Endothelial cell of umbilical vein (primary cell): ENCODE data around the gene TBC1D9B. TPM values are rescaled to one million over a fixed set of nuclear protein-coding genes. Genes with fewer than 3 reads are reported as not detected.

Source experiments
- BruUV-seq: library from RNA; stranded (reverse); fragments of 400-500 nt; replicated peaks from 2 replicates; lab custom pipeline; 2021; lab: Mats Ljungman, UMichigan
- CTCF ChIA-PET: fragments of 300-600, 350-600 bp; sonication (Branson Sonifier 250); formaldehyde crosslinking; loops from one replicate; lab custom pipeline; 2021; ENCODE audit warnings: antibody characterized with exemption, inconsistent platforms; lab: Charles Lee
- POLR2A ChIA-PET: fragments of 300-600, 350-600 bp; sonication (Branson Sonifier 250); formaldehyde crosslinking; loops from one replicate; lab custom pipeline; 2021; ENCODE audit warnings: antibody characterized with exemption, inconsistent platforms; lab: Charles Lee
- DNase-seq: peaks from one replicate; pipeline ENCODE4 v3.0.0-alpha.2; 2011; ENCODE audit warnings: low read depth, low spot score
- FAIRE-seq: peaks from 2 replicates; lab custom pipeline; 2011; peaks lifted over from hg19 to GRCh38; lab: Jason Lieb, UNC
- H2AFZ ChIP-seq: 2 replicates; pipeline ENCODE4 v1.6.0; 2012; ENCODE audit warnings: low read depth, low read length, control low read depth, inconsistent platforms
- H3K27ac ChIP-seq: 2 replicates; pipeline ENCODE4 v1.5.1; 2011; ENCODE audit warnings: low read depth, mild to moderate bottlenecking, control low read depth, low read length, moderate library complexity; ENCODE audit not compliant: insufficient read depth
- H3K27me3 ChIP-seq, 2 experiments: 2 replicates each; pipeline versions ENCODE4 v1.6.0 to v1.6.1; 2011; ENCODE audit warnings: low read length in 2 of 2, mixed read lengths in 1 of 2; ENCODE audit not compliant: control insufficient read depth in 2 of 2, insufficient read depth in 2 of 2
- H3K36me3 ChIP-seq, 2 experiments: 2 replicates in 1 of 2; 3 replicates in 1 of 2; pipeline ENCODE4 v1.5.1; 2011; ENCODE audit warnings: low read length in 2 of 2, mild to moderate bottlenecking in 1 of 2, moderate library complexity in 1 of 2; ENCODE audit not compliant: control insufficient read depth in 2 of 2, insufficient read depth in 2 of 2; ENCODE audit errors: extremely low read depth in 1 of 2
- H3K4me1 ChIP-seq: 3 replicates; pipeline ENCODE4 v1.5.1; 2011; ENCODE audit warnings: mild to moderate bottlenecking, low read length; ENCODE audit not compliant: control insufficient read depth, insufficient read depth; ENCODE audit errors: extremely low read depth
- H3K4me2 ChIP-seq: 2 replicates; pipeline ENCODE4 v1.6.1; 2011; ENCODE audit warnings: low read length, control low read depth, mixed read lengths; ENCODE audit not compliant: insufficient read depth
- H3K4me3 ChIP-seq, 3 experiments: fragments of 200-600 bp in 1 of 3; sonication (generic), shearing (Covaris generic) in 1 of 3; replicated peaks in 1 of 3; 2 replicates each; pipeline ENCODE4 v1.5.1; 2011 to 2016; ENCODE audit warnings: control low read depth in 3 of 3, low read length in 3 of 3, mild to moderate bottlenecking in 2 of 3, inconsistent platforms in 1 of 3, low read depth in 1 of 3, moderate library complexity in 1 of 3; ENCODE audit not compliant: insufficient read depth in 1 of 3
- H3K79me2 ChIP-seq: 2 replicates; pipeline ENCODE4 v1.6.0; 2012; ENCODE audit warnings: low read length, inconsistent platforms; ENCODE audit not compliant: control insufficient read depth, insufficient read depth
- H3K9ac ChIP-seq: replicated peaks from 2 replicates; pipeline ENCODE3; 2011; ENCODE audit warnings: low read length, control low read depth; ENCODE audit not compliant: insufficient read depth; ENCODE audit errors: extremely low read depth
- H3K9me1 ChIP-seq: replicated peaks from 3 replicates; pipeline ENCODE4 v1.6.0; 2011; ENCODE audit warnings: mild to moderate bottlenecking, low read length; ENCODE audit not compliant: control insufficient read depth, insufficient read depth; ENCODE audit errors: extremely low read depth
- H3K9me3 ChIP-seq: replicated peaks from 2 replicates; pipeline ENCODE4 v1.5.1; 2012; ENCODE audit warnings: low read length, inconsistent platforms; ENCODE audit not compliant: control insufficient read depth, insufficient read depth
- H4K20me1 ChIP-seq: replicated peaks from 2 replicates; pipeline ENCODE3; 2011; ENCODE audit warnings: mild to moderate bottlenecking, low read length; ENCODE audit not compliant: control insufficient read depth, insufficient read depth; ENCODE audit errors: extremely low read depth
- CTCF ChIP-seq, 2 donors: IDR thresholded peaks; 1 replicate in 1 of 2; 2 replicates in 1 of 2; pipeline ENCODE4 v1.5.1; 2011; ENCODE audit warnings: low read length in 2 of 2, mild to moderate bottlenecking in 2 of 2, moderate library complexity in 2 of 2, control low read depth in 1 of 2, inconsistent platforms in 1 of 2, low read depth in 1 of 2; ENCODE audit not compliant: insufficient read depth in 1 of 2; ENCODE audit errors: extremely low read depth in 1 of 2
- EZH2 ChIP-seq: IDR thresholded peaks from 2 replicates; pipeline ENCODE4 v1.6.1; 2012; ENCODE audit warnings: borderline replicate concordance, low read depth, mild to moderate bottlenecking, moderate library complexity, low read length, inconsistent platforms; ENCODE audit not compliant: severe bottlenecking
- FOS ChIP-seq: IDR thresholded peaks from 2 replicates; pipeline ENCODE4 v1.6.1; 2011; ENCODE audit warnings: mild to moderate bottlenecking, low read length, moderate library complexity, borderline replicate concordance; ENCODE audit not compliant: insufficient read depth
- JUN ChIP-seq: IDR thresholded peaks from 2 replicates; pipeline ENCODE4 v1.6.1; 2011; ENCODE audit warnings: borderline replicate concordance, low read depth; ENCODE audit not compliant: insufficient read length, insufficient read depth
- MAX ChIP-seq: IDR thresholded peaks from 2 replicates; pipeline ENCODE4 v1.6.1; 2011; ENCODE audit not compliant: insufficient read depth, insufficient read length
- MYC ChIP-seq: IDR thresholded peaks from one replicate; pipeline ENCODE4 v1.6.1; 2011; ENCODE audit warnings: mild to moderate bottlenecking, low read depth, low read length
- POLR2A ChIP-seq: IDR thresholded peaks from 2 replicates; pipeline ENCODE4 v1.6.1; 2012; ENCODE audit warnings: low read depth, mild to moderate bottlenecking, control low read depth, low read length
- dilution Hi-C: fragments of 300-500 bp; cut with MboI; formaldehyde crosslinking; loops from one replicate; pipeline ENCODE4 v1.15.0; 2019; ENCODE audit warnings: low sequenced_read_pairs; ENCODE audit not compliant: extremely low pct_ligation_motif_present
- intact Hi-C: fragments of 100-400 bp; cut with micrococcal nuclease; formaldehyde crosslinking; loops from one replicate; pipeline ENCODE4 v1.10.0; 2022
- polyA plus RNA-seq, 4 experiments: library from polyadenylated mRNA; depleted of rRNA in 3 of 4; stranded (reverse) in 3 of 4; unstranded in 1 of 4; fragments of >200 nt; gene quantifications; 2 replicates each; pipeline versions ENCODE4 v1.2.1 to v1.2.3, GENCODE V29; 2011 to 2012; ENCODE audit warnings: missing spikeins in 1 of 4
- total RNA-seq: library from RNA; stranded (reverse); gene quantifications from 2 replicates; pipeline ENCODE4 v1.2.3, GENCODE V29; 2021

TBC1D9B gene
- total and polyA plus RNA-seq, 2 donors (not counting 3 experiments of a cell fraction or from before 2014, with no cell fraction given): 82.8 to 150 TPM

GRCh38 chr5:179827680-179828079 lies 80.0 kb downstream of the TBC1D9B start:
- Histone ChIP-seq H3K4me3 (no peak overlapping the region), H3K27me3 (no peaks in the 10 kb centered on the region), H3K9ac (no peak overlapping the region), H3K4me2 (no peak overlapping the region), H3K79me2 (peaks cover 36% of the 10 kb centered on the region), H3K27ac (no peak overlapping the region), H3K36me3 (peaks cover 34 to 70% of the 10 kb centered on the region in 2 experiments), H4K20me1 (peaks cover 5% of the 10 kb centered on the region), H3K9me3 (no peaks in the 10 kb centered on the region), H3K9me1 (no peaks in the 10 kb centered on the region), H3K4me1 (peaks cover 5% of the 10 kb centered on the region), H2AFZ (no peak overlapping the region)
- dilution Hi-C loops (no loop called here), intact Hi-C loops (no loop called here)
- CTCF ChIA-PET: interaction anchor here (1.0 to 1.3 kb wide), 3 partner anchors 10 to 65 kb away, joined by 3 to 8 read pairs (median 3); no protein-coding TSS in a partner anchor
- FAIRE-seq (peak; percentile 18), DNase-seq (peak; percentile 46)
- TF ChIP-seq JUN (peak; percentile 23), CTCF (IDR thresholded peaks at IDR 0.05; ENCODE audit: extremely low read depth in 1 of 2, insufficient read depth in 1 of 2, low read depth in 1 of 2, low read length in 2 of 2) (no peak), FOS (peak; percentile 63), EZH2 (no peak)
- POLR2A ChIA-PET: no interaction called here
- no TSS peak for BruUV-seq

GRCh38 chr5:179825655-179826182 lies 82.0 kb downstream of the TBC1D9B start:
- Histone ChIP-seq H3K4me2 (no peak overlapping the region), H3K4me1 (peaks cover 14% of the 10 kb centered on the region), H3K4me3 (no peak overlapping the region), H3K9me1 (no peaks in the 10 kb centered on the region), H3K27me3 (no peaks in the 10 kb centered on the region), H3K27ac (no peak overlapping the region), H3K79me2 (peaks cover 56% of the 10 kb centered on the region), H2AFZ (no peak overlapping the region), H3K36me3 (peaks cover 31 to 58% of the 10 kb centered on the region in 2 experiments), H3K9me3 (no peaks in the 10 kb centered on the region), H3K9ac (no peak overlapping the region), H4K20me1 (peaks cover 10% of the 10 kb centered on the region)
- no peak for DNase-seq
- dilution Hi-C loops: no loop called here
- no peak for TF ChIP-seq MAX
- no peak for TF ChIP-seq POLR2A
- TF ChIP-seq MYC: no peak
- TF ChIP-seq CTCF (IDR thresholded peaks at IDR 0.05; ENCODE audit: extremely low read depth in 1 of 2, insufficient read depth in 1 of 2, low read depth in 1 of 2, low read length in 2 of 2): no peak
- ChIA-PET POLR2A (no interaction called here), CTCF (interaction anchor here (1.6 kb wide), 1 partner anchor 24 kb away, joined by 8 read pairs; no protein-coding TSS in a partner anchor)
- FAIRE-seq: no peak
- no TSS peak for BruUV-seq
- intact Hi-C loops: no loop called here
